Right lobe of liver (tissue), 6 donors: ENCODE measurements around the gene MAPK4. TPM values are rescaled to one million over a fixed set of nuclear protein-coding genes. Genes with fewer than 3 reads are reported as not detected.

Experiments
- ATAC-seq, 4 donors: fragments of 200-7000 bp; cut with Tn5 transposase; one replicate each; pipeline ENCODE4 v1.9.1; 2020; ENCODE audit warnings: mild to moderate bottlenecking in 4 of 4, moderate library complexity in 4 of 4
- DNase-seq, 3 donors: peaks; one replicate each; pipeline ENCODE4 v3.0.0-alpha.2; 2020
- H3K27ac ChIP-seq, 3 donors: fragments of 200-600 bp; one replicate each; pipeline ENCODE4 v1.8.0; 2022
- H3K27me3 ChIP-seq, 2 donors: fragments of 200-600 bp; one replicate each; pipeline ENCODE4 v1.8.0; 2022
- H3K36me3 ChIP-seq, 4 donors: fragments of 200-600 bp; sonication (generic) in 1 of 4; one replicate each; pipeline versions ENCODE4 v1.5.1 to v1.8.0; 2017 to 2022; ENCODE audit warnings: control low read depth in 1 of 4
- H3K4me1 ChIP-seq, 4 donors: fragments of 200-600 bp; sonication (generic) in 1 of 4; one replicate each; pipeline versions ENCODE4 v1.5.1 to v1.8.0; 2017 to 2022; ENCODE audit warnings: control low read depth in 1 of 4
- H3K4me3 ChIP-seq, 3 donors: fragments of 200-600 bp; one replicate each; pipeline ENCODE4 v1.8.0; 2022
- H3K9me3 ChIP-seq, 4 donors: fragments of 200-600 bp; sonication (generic) in 1 of 4; one replicate each; pipeline versions ENCODE4 v1.5.1 to v1.8.0; 2017 to 2022; ENCODE audit warnings: control low read depth in 1 of 4
- POLR2A ChIP-seq: fragments of 450-650 bp; IDR thresholded peaks from one replicate; pipeline ENCODE4 v1.6.1; 2017; ENCODE audit warnings: antibody characterized with exemption, mild to moderate bottlenecking
- WGBS: methylation state at CpG from one replicate; pipeline ENCODE4 v1.1.6; 2018; ENCODE audit warnings: low coverage, low lambda C conversion rate; ENCODE audit not compliant: insufficient coverage; ENCODE audit errors: missing lambda C conversion rate; 5-methylcytosine and 5-hydroxymethylcytosine counted together
- intact Hi-C, 2 donors: fragments of 100-400 bp; cut with DNase I; formaldehyde crosslinking; loops; one replicate each; pipeline versions ENCODE4 v1.11.2 to v1.14.1; 2022
- total RNA-seq, 6 experiments: library from RNA; depleted of rRNA in 2 of 6; stranded (reverse); fragments of >200 nt in 2 of 6; fragmentation: NEBNext Ultra II Directional in 3 of 6; extraction: Animal tissue kit (Norgen Biotek cat#: 25700) in 3 of 6; gene quantifications; one replicate each; pipeline versions ENCODE4 v1.1.0 to v1.2.4, GENCODE V29; 2016 to 2023
- TF ChIP-seq, protein P1 (sequence below), 4 donors: fragments of 200-600 bp in 3 of 4; fragments of 450-650 bp in 1 of 4; IDR thresholded peaks; one replicate each; pipeline versions ENCODE4 v1.5.1 to v1.8.0; 2016 to 2022; ENCODE audit warnings: antibody characterized with exemption in 4 of 4, mild to moderate bottlenecking in 2 of 4
- donor health status: DM: no; HTN: yes; CAD: no.
- donor health status: DM: no; HTN: no; CAD: no.
- donor health status: DM: no; HTN: no; CAD: no.
- donor health status: DM: no; HTN: yes; CAD: no.
- donor health status: DM: no; HTN: yes; CAD: no.

The MAPK4 gene
- total RNA-seq, 6 experiments from 2014 or later, result 0.33 to 8.3 (median 1.5) TPM

GRCh38 chr18:50721451-50722120 lies 161.7 kb downstream of the MAPK4 start:
- ATAC-seq, result no peak
- 100% methylated on average over 3 of the region's 4 CpGs for WGBS
- H3K4me3 ChIP-seq, result no peak overlapping the region
- no peak for DNase-seq
- no peaks in the 10 kb centered on the region for H3K9me3 ChIP-seq
- no peaks in the 10 kb centered on the region for H3K36me3 ChIP-seq
- intact Hi-C loops, result no loop called here
- TF ChIP-seq, protein P1, sequence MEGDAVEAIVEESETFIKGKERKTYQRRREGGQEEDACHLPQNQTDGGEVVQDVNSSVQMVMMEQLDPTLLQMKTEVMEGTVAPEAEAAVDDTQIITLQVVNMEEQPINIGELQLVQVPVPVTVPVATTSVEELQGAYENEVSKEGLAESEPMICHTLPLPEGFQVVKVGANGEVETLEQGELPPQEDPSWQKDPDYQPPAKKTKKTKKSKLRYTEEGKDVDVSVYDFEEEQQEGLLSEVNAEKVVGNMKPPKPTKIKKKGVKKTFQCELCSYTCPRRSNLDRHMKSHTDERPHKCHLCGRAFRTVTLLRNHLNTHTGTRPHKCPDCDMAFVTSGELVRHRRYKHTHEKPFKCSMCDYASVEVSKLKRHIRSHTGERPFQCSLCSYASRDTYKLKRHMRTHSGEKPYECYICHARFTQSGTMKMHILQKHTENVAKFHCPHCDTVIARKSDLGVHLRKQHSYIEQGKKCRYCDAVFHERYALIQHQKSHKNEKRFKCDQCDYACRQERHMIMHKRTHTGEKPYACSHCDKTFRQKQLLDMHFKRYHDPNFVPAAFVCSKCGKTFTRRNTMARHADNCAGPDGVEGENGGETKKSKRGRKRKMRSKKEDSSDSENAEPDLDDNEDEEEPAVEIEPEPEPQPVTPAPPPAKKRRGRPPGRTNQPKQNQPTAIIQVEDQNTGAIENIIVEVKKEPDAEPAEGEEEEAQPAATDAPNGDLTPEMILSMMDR (IDR thresholded peaks at IDR 0.05), result no peak
- TF ChIP-seq POLR2A, result no peak
- no peaks in the 10 kb centered on the region for H3K4me1 ChIP-seq
- no peaks in the 10 kb centered on the region for H3K27me3 ChIP-seq
- no peak overlapping the region for H3K27ac ChIP-seq

DNA sequence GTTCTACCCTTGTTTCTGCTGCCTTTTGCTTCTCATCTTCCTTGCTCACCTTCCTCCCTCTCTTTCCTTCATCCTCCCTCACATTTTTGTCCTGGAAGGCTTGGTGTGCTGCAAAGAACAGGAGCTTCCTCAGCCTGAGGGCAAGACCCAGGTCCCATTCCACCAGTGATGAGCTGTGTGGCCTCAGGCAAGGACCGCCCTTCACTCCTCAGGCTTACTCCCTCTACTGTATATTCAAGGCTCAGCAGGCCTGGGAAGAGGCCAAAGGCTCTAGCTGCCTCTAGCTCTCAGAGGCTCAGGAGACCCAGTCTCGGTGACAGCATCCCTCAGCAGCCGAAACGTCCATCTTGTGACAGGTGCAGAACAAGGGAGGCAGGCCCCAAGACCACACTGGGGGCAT lies 162.4 kb downstream of the MAPK4 start:
- no peak for TF ChIP-seq POLR2A
- TF ChIP-seq, protein P1 (IDR thresholded peaks at IDR 0.05), result no peak
- no peak overlapping the region for H3K4me3 ChIP-seq
- DNase-seq (no peak), ATAC-seq (no peak)
- H3K27me3 ChIP-seq, result no peaks in the 10 kb centered on the region
- no peak overlapping the region for H3K27ac ChIP-seq
- intact Hi-C loops, result no loop called here
- no peaks in the 10 kb centered on the region for H3K9me3 ChIP-seq
- WGBS, result 100% methylated on average over 1 of the region's 4 CpGs
- no peaks in the 10 kb centered on the region for H3K4me1 ChIP-seq
- H3K36me3 ChIP-seq, result no peaks in the 10 kb centered on the region

- ATAC-seq, result no peak
- Histone ChIP-seq H3K36me3 (no peaks in the 10 kb centered on the region), H3K4me3 (no peak overlapping the region), H3K9me3 (no peaks in the 10 kb centered on the region), H3K4me1 (no peaks in the 10 kb centered on the region), H3K27ac (no peak overlapping the region), H3K27me3 (no peaks in the 10 kb centered on the region)
- intact Hi-C loops, result no loop called here
- no peak for TF ChIP-seq POLR2A
- TF ChIP-seq, protein P1 (IDR thresholded peaks at IDR 0.05), result no peak
- WGBS, result no CpG with 5 or more reads among the region's 5 CpGs
- no peak for DNase-seq
These were observed 164.9 kb downstream of the MAPK4 start for GRCh38 chr18:50724751-50725151.

DNA sequence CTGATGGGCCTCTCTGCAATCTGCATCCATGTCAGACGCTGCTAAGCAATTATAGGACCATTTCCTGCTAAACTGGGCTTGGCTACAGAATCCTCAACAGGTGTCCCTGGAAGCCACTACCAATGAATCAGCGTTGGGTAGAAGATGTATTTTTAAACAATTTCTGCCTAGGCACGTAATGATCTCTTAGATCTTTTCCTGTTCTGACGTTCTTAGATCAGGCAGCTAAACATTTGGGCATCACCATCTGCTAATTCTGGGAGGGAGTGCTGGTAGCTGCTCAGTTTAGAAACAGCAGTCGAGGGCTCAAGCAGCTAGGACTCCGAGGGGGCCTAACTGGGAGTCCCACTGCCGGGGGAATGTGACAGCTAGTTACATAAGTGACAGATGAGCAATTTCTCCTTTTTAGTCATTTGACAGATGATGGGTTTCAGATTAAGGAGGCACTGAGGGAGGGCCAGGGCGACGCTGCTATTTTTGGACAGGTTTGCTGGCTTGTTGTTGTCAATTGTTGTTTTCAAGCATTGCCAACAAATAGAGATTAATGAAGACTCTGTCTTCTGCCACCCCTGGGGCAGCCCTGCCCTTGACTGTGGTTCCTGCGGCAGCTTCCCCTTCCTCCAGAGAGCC lies 167.2 kb downstream of the MAPK4 start:
- TF ChIP-seq, protein P1 (IDR thresholded peaks at IDR 0.05), result no peak
- no peak for TF ChIP-seq POLR2A
- WGBS, result 42% methylated on average over 9 of the region's 10 CpGs
- no peak for DNase-seq
- intact Hi-C loops, result no loop called here
- Histone ChIP-seq H3K36me3 (no peaks in the 10 kb centered on the region), H3K4me3 (no peak overlapping the region), H3K9me3 (no peaks in the 10 kb centered on the region), H3K27me3 (no peaks in the 10 kb centered on the region), H3K27ac (no peak overlapping the region), H3K4me1 (no peaks in the 10 kb centered on the region)
- no peak for ATAC-seq
